Neural cell (in vitro differentiated cells): ENCODE data around the gene DPY19L2.
"Not testable (repeated sequence)": the region's sequence is repeated elsewhere in the genome, so short reads cannot be mapped to it uniquely, and the experiment has no call there.

ENCODE experiments used
- MXI1 ChIP-seq: fragments of 450-650 bp; conservative IDR thresholded peaks from 2 replicates; pipeline ENCODE4 v1.6.1; 2014; ENCODE audit warnings: antibody characterized with exemption, mild to moderate bottlenecking; ENCODE audit not compliant: poor library complexity, severe bottlenecking
- POLR2AphosphoS5 ChIP-seq: IDR thresholded peaks from 2 replicates; pipeline ENCODE4 v1.6.1; 2012

DNA sequence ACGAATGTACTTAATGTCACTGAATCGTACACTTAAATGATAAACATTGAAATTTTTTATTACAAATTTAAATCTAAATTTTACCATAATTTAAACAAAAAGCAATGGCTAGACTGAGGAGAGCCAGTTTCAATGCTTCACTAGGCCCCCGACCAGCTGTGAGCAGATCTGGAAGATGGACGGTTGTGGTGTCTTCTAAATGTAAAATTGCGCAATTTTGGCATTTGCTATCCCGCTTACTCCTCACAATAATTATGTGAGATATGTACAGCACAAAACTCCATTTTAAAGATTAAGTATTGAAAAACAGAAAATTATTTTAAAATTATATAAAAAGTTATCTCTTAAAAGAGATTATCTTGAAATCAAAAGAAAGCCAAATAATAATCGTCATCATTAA, 5.3 kb downstream of the DPY19L2 start:
- TF ChIP-seq POLR2AphosphoS5, MXI1: not testable (repeated sequence)
